Measurements from ENCODE around the gene SETMAR.

- TF ChIP-seq CTCF (optimal IDR thresholded peaks at IDR 0.05 in 1 of 3, IDR thresholded peaks at IDR 0.05 in 1 of 3, conservative IDR thresholded peaks at IDR 0.05 in 1 of 3; ENCODE audit: extremely low read depth in 1 of 3, insufficient read depth in 2 of 3, low read length in 3 of 3) (no peak), EZH2 (IDR thresholded peaks at IDR 0.05; ENCODE audit: low read length) (no peak)
Observed at GRCh38 chr3:4340077-4340410, 36.9 kb downstream of the SETMAR start.

All from keratinocyte (primary cell).